Mesendoderm (in vitro differentiated cells): ENCODE measurements around the gene FAM240A.
A peak's percentile ranks its signal among the peaks of the same experiment; 100 is the strongest.

Experiments
- DNase-seq: peaks from one replicate; pipeline ENCODE4 v3.0.0; 2013
- H2AK5ac ChIP-seq: 2 replicates; pipeline ENCODE4 v1.6.1; 2013; ENCODE audit warnings: low read length, inconsistent platforms
- H2BK120ac ChIP-seq: 2 replicates; pipeline ENCODE4 v1.6.1; 2013; ENCODE audit warnings: low read depth, mild to moderate bottlenecking, low read length, moderate library complexity, mixed read lengths
- H2BK15ac ChIP-seq: replicated peaks from 2 replicates; pipeline ENCODE4 v1.6.1; 2013; ENCODE audit warnings: low read depth, mild to moderate bottlenecking, moderate library complexity
- H2BK5ac ChIP-seq: 2 replicates; pipeline ENCODE4 v1.6.1; 2013; ENCODE audit warnings: low read length, inconsistent platforms
- H3K18ac ChIP-seq: 2 replicates; pipeline ENCODE4 v1.6.1; 2013; ENCODE audit warnings: mild to moderate bottlenecking, low read length, mixed read lengths
- H3K23ac ChIP-seq: one replicate; pipeline ENCODE4 v1.6.1; 2013; ENCODE audit warnings: low read length
- H3K27ac ChIP-seq: 2 replicates; pipeline ENCODE4 v1.5.1; 2013; ENCODE audit warnings: low read depth, mild to moderate bottlenecking, inconsistent platforms, low read length, moderate library complexity
- H3K27me3 ChIP-seq: 2 replicates; pipeline ENCODE4 v1.6.1; 2013; ENCODE audit warnings: low read length, control low read depth, mild to moderate bottlenecking, inconsistent platforms; ENCODE audit not compliant: insufficient read depth, poor library complexity
- H3K36me3 ChIP-seq: 2 replicates; pipeline ENCODE4 v1.6.1; 2013; ENCODE audit warnings: low read length, inconsistent platforms; ENCODE audit not compliant: control insufficient read depth, insufficient read depth
- H3K4ac ChIP-seq: one replicate; pipeline ENCODE4 v1.6.1; 2013; ENCODE audit warnings: low read depth, mild to moderate bottlenecking, low read length, moderate library complexity
- H3K4me1 ChIP-seq: 2 replicates; pipeline ENCODE4 v1.6.1; 2013; ENCODE audit warnings: low read depth, low read length, inconsistent platforms; ENCODE audit not compliant: control insufficient read depth
- H3K4me2 ChIP-seq: 2 replicates; pipeline ENCODE4 v1.6.1; 2013; ENCODE audit warnings: low read length
- H3K4me3 ChIP-seq: 2 replicates; pipeline ENCODE4 v1.5.1; 2013; ENCODE audit warnings: mild to moderate bottlenecking, low read length
- H3K56ac ChIP-seq: one replicate; pipeline ENCODE4 v1.6.1; 2013; ENCODE audit warnings: low read length
- H3K79me1 ChIP-seq: 2 replicates; pipeline ENCODE4 v1.6.1; 2013; ENCODE audit warnings: low read length, inconsistent platforms
- H3K79me2 ChIP-seq: 2 replicates; pipeline ENCODE4 v1.6.1; 2013; ENCODE audit warnings: mild to moderate bottlenecking, low read length; ENCODE audit not compliant: control insufficient read depth, insufficient read depth
- H3K9ac ChIP-seq: 2 replicates; pipeline ENCODE4 v1.6.1; 2013; ENCODE audit warnings: low read length, inconsistent platforms
- H4K5ac ChIP-seq: one replicate; pipeline ENCODE4 v1.6.1; 2013; ENCODE audit warnings: low read length
- H4K8ac ChIP-seq: one replicate; pipeline ENCODE4 v1.6.1; 2013; ENCODE audit warnings: low read depth, mild to moderate bottlenecking, control low read depth, low read length, moderate library complexity
- WGBS: extraction: QIAGEN DNeasy Blood & Tissue Kit; methylation state at CpG from one replicate; pipeline ENCODE4 v1.1.7; 2013; ENCODE audit warnings: low lambda C conversion rate, missing lambda C conversion rate; ENCODE audit not compliant: insufficient coverage; ENCODE audit errors: extremely low coverage; 5-methylcytosine and 5-hydroxymethylcytosine counted together

FAM240A gene

DNA sequence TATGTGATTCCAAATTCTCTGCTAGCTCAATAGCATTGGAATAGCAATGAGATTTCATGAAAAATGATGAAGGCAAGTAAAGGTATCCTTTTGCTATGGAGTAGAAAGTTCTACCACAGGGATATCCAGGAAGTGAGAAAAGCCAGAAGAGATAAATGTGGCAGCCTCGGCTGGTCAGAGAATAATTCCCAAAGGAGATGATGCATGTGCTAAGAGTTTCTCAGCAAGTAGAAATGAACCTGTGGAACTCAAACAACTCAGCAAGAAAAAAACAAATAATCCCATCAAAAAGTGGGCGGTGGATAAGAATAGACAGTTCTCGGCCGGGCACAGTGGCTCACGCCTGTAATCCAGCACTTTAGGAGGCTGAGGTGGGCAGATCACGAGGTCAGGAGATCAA, 42.9 kb downstream of the FAM240A start:
- Histone ChIP-seq H3K23ac (no peak overlapping the region), H4K8ac (no peak overlapping the region), H3K27me3 (no peaks in the 10 kb centered on the region), H3K4ac (no peak overlapping the region), H3K18ac (no peak overlapping the region), H2BK15ac (no peak overlapping the region), H3K4me3 (no peak overlapping the region), H2AK5ac (no peak overlapping the region), H3K27ac (no peak overlapping the region), H3K4me2 (no peak overlapping the region), H3K56ac (no peak overlapping the region), H3K36me3 (no peaks in the 10 kb centered on the region), H3K79me1 (no peaks in the 10 kb centered on the region), H4K5ac (no peak overlapping the region), H3K79me2 (no peaks in the 10 kb centered on the region), H3K9ac (no peak overlapping the region), H3K4me1 (no peaks in the 10 kb centered on the region), H2BK120ac (no peak overlapping the region), H2BK5ac (no peak overlapping the region)
- no peak for DNase-seq
- WGBS: no CpG with 5 or more reads among the region's 6 CpGs

DNA sequence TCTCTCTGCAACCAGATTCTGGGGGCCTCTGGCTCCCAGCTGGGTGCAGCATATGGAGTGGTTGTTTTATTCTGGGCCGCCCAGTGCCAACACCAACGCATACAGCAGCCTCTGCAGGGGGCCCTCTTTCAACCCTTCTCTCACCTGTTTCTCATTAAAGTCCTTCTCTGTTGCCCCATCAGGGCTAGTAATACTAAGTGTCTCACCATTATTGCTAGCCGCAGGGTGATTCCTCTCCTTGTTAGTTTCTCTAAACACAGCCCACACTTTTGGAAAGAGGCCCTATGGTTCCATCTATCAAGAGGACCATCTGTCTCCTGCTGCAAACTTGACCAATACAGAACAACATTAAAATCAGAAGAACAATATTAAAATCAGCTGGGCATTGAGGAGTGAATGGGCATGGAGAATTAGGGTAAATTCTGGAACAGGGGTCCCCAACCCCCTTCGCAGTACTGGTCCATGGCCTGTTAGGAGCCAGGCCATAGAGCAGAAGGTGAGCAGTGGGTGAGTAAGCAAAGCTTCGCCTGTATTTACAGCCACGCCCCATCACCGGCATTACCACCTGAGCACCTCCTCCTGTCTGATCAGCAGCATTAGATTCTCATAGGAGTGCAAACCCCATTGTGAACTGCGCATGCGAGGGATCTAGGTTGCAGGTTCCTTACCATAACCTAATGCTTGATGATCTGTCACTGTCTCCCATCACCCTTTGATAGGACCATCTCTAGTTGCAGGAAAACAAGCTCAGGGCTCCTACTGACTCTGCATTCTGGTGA, 44.6 kb downstream of the FAM240A start:
- H4K8ac ChIP-seq: no peak overlapping the region
- H3K4me3 ChIP-seq: no peak overlapping the region
- no peak overlapping the region for H3K18ac ChIP-seq
- no peaks in the 10 kb centered on the region for H3K79me1 ChIP-seq
- peaks cover 6% of the 10 kb centered on the region for H3K4me1 ChIP-seq
- H2AK5ac ChIP-seq: no peak overlapping the region
- no peak overlapping the region for H3K4ac ChIP-seq
- no peaks in the 10 kb centered on the region for H3K79me2 ChIP-seq
- H3K27me3 ChIP-seq: no peaks in the 10 kb centered on the region
- no peak for DNase-seq
- no peak overlapping the region for H2BK120ac ChIP-seq
- H3K56ac ChIP-seq: no peak overlapping the region
- H3K4me2 ChIP-seq: no peak overlapping the region
- H2BK15ac ChIP-seq: no peak overlapping the region
- WGBS: no CpG with 5 or more reads among the region's 9 CpGs
- H3K9ac ChIP-seq: no peak overlapping the region
- no peak overlapping the region for H3K27ac ChIP-seq
- H3K23ac ChIP-seq: no peak overlapping the region
- H3K36me3 ChIP-seq: no peaks in the 10 kb centered on the region
- no peak overlapping the region for H2BK5ac ChIP-seq
- H4K5ac ChIP-seq: no peak overlapping the region

DNA sequence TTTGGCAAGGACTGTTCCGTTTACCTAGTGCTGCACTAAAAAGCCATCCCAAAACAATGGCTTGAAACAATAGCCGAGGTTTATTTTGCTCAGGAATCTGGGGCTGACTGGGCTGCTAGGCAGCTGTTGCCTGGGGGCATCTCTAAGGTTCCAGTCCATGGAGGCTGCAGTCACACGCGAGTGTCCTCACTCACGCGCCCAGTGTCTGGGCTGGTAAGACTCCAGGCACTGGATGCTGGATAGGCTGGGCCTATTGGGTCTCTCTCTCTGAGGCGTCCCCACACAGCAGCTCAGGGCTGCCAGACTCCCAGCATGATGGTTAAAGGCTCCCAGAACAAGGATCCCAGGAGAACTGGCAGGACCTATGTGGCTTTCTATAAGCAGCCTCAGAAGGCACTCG, 47.0 kb downstream of the FAM240A start:
- Histone ChIP-seq H3K18ac (no peak overlapping the region), H3K27ac (no peak overlapping the region)
- no CpG with 5 or more reads among the region's 8 CpGs for WGBS

DNA sequence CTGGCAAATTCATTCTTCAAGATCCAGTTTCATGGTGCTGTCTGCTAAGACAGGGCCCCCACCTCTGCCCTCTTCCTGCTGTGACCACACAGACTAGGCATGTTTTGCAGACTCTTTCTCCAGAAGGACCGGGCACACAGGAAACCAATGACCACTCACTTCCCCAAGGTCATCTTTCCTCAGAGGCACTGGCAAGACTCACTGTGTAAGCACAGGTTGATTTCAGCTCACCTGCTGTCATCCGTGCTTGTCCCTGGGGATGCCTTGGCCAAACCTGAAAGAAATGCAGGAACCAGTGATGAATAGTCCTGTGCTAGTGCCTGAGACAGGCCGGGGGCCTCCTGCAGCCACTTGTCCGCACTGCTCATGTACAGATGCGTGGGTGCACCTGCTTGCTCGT, 47.7 kb downstream of the FAM240A start:
- Histone ChIP-seq H3K79me2 (no peaks in the 10 kb centered on the region), H3K4ac (no peak overlapping the region), H3K56ac (no peak overlapping the region), H3K27ac (no peak overlapping the region), H3K4me1 (peaks cover 8% of the 10 kb centered on the region), H3K4me3 (no peak overlapping the region), H4K5ac (no peak overlapping the region), H3K79me1 (no peaks in the 10 kb centered on the region), H2BK15ac (no peak overlapping the region), H3K23ac (no peak overlapping the region), H2AK5ac (no peak overlapping the region), H3K4me2 (no peak overlapping the region), H2BK120ac (no peak overlapping the region), H3K27me3 (no peaks in the 10 kb centered on the region), H3K9ac (no peak overlapping the region), H3K36me3 (no peaks in the 10 kb centered on the region), H3K18ac (no peak overlapping the region), H2BK5ac (no peak overlapping the region), H4K8ac (no peak overlapping the region)
- DNase-seq: no peak
- no CpG with 5 or more reads among the region's 6 CpGs for WGBS

More for the DNA sequence above, 47.0 kb downstream of the FAM240A start:
- no peaks in the 10 kb centered on the region for H3K36me3 ChIP-seq
- no peak overlapping the region for H3K56ac ChIP-seq
- H3K9ac ChIP-seq: no peak overlapping the region
- H3K23ac ChIP-seq: no peak overlapping the region
- no peak overlapping the region for H2BK15ac ChIP-seq
- no peaks in the 10 kb centered on the region for H3K27me3 ChIP-seq
- no peak overlapping the region for H3K4me2 ChIP-seq
- H2BK5ac ChIP-seq: no peak overlapping the region
- H4K5ac ChIP-seq: no peak overlapping the region
- H2AK5ac ChIP-seq: no peak overlapping the region
- H3K4me3 ChIP-seq: no peak overlapping the region
- no peaks in the 10 kb centered on the region for H3K79me1 ChIP-seq
- peak; percentile 75 for DNase-seq
- H4K8ac ChIP-seq: no peak overlapping the region
- H3K4me1 ChIP-seq: peaks cover 8% of the 10 kb centered on the region
- H2BK120ac ChIP-seq: no peak overlapping the region
- H3K79me2 ChIP-seq: no peaks in the 10 kb centered on the region
- no peak overlapping the region for H3K4ac ChIP-seq

DNA sequence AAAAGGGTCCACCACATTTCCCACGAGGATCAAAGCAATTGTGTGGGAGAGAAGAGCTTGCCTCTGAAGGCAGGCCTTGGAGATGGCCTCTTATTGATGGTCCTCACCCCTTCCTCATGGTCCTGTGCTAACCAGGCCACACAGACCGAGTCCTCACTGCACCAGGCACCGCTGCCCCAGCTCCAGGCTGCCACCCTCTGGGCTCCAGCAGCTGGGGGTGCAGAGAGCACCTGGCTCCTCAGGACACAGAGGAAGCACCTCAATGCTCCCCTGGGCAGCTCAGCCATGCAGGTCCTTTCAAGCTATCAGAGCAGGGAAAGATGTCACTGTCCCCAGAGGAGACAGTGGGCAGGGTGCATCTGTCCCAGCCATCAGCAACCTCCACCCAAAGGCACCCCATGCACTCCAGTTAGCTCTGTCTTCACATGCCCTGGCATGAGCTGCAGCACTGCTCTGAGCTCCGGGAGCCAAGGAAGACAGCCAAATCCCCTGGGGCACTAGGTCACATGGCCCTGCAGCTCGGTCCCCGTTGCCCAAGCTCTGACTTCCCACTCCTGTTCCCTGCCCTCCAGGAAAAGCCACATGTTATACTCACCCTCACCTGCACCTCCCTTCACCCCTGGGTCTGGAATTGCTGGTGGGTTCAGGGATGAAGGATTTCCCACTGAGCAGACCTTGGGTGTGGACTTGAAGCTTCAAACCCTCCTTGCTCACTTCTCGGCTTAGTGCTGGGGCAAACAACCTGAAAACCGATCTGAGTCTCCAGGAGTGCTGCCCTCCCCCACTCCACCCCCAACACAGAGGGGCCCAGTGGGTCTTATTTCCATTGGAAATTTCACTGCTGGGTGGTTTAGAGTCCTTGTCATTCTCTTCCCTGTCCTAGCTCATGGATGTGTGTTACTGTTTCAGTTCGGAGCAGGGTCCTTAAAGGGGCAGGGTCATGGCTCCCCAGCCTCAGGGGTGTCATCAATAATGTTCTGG, 48.5 kb downstream of the FAM240A start:
- peak overlapping the region; percentile 50 for H3K56ac ChIP-seq
- no peak for DNase-seq
- no peak overlapping the region for H2BK120ac ChIP-seq
- H2AK5ac ChIP-seq: peak overlapping the region; percentile 9
- H3K4me3 ChIP-seq: no peak overlapping the region
- H3K4me1 ChIP-seq: peaks cover 8% of the 10 kb centered on the region
- no peak overlapping the region for H3K4ac ChIP-seq
- no peak overlapping the region for H2BK5ac ChIP-seq
- no peak overlapping the region for H4K5ac ChIP-seq
- no peaks in the 10 kb centered on the region for H3K79me2 ChIP-seq
- H3K36me3 ChIP-seq: no peaks in the 10 kb centered on the region
- no peaks in the 10 kb centered on the region for H3K27me3 ChIP-seq
- H3K9ac ChIP-seq: peak overlapping the region; percentile 18
- H3K79me1 ChIP-seq: no peaks in the 10 kb centered on the region
- no CpG with 5 or more reads among the region's 9 CpGs for WGBS
- H4K8ac ChIP-seq: no peak overlapping the region
- H3K23ac ChIP-seq: no peak overlapping the region
- H3K27ac ChIP-seq: no peak overlapping the region
- H3K4me2 ChIP-seq: no peak overlapping the region
- H3K18ac ChIP-seq: no peak overlapping the region
- no peak overlapping the region for H2BK15ac ChIP-seq
